Endothelial cell (in vitro differentiated cells): Measurements from ENCODE around the gene SSMEM1. TPM values are rescaled to one million over a fixed set of nuclear protein-coding genes. Genes with fewer than 3 reads are reported as not detected.
"Not testable (repeated sequence)": the region's sequence is repeated elsewhere in the genome, so short reads cannot be mapped to it uniquely, and the experiment has no call there.

Experiments
- DNase-seq: peaks from one replicate; pipeline ENCODE4 v3.0.0; 2021; ENCODE audit warnings: low spot score
- H3K27ac Mint-ChIP-seq: one replicate; pipeline ENCODE4 v1.8.0; 2021; ENCODE audit warnings: mixed read lengths, inconsistent platforms; ENCODE audit not compliant: unreplicated experiment
- H3K27me3 Mint-ChIP-seq: one replicate; pipeline ENCODE4 v1.8.0; 2021; ENCODE audit warnings: mild to moderate bottlenecking, moderate library complexity, mixed read lengths, inconsistent platforms; ENCODE audit not compliant: unreplicated experiment
- H3K36me3 Mint-ChIP-seq: one replicate; pipeline ENCODE4 v1.8.0; 2021; ENCODE audit warnings: mild to moderate bottlenecking, low read depth, mixed read lengths, inconsistent platforms; ENCODE audit not compliant: unreplicated experiment
- H3K4me1 Mint-ChIP-seq: one replicate; pipeline ENCODE4 v1.8.0; 2021; ENCODE audit warnings: mild to moderate bottlenecking, mixed read lengths, inconsistent platforms; ENCODE audit not compliant: unreplicated experiment
- H3K4me3 Mint-ChIP-seq: one replicate; pipeline ENCODE4 v1.8.0; 2021; ENCODE audit warnings: mild to moderate bottlenecking, mixed read lengths, inconsistent platforms; ENCODE audit not compliant: unreplicated experiment
- H3K9me3 Mint-ChIP-seq: one replicate; pipeline ENCODE4 v1.8.0; 2021; ENCODE audit warnings: mixed read lengths, inconsistent platforms; ENCODE audit not compliant: unreplicated experiment
- total RNA-seq: library from RNA; stranded (reverse); fragmentation: NEBNext Ultra II Directional; extraction: Animal tissue kit (Norgen Biotek cat#: 25700); gene quantifications from one replicate; pipeline ENCODE4 v1.2.1, GENCODE V29; 2021; ENCODE audit not compliant: unreplicated experiment
- TF ChIP-seq, protein P1 (sequence below): fragments of 200-600 bp; sonication (generic); IDR thresholded peaks from one replicate; pipeline ENCODE4 v1.5.0; 2021; ENCODE audit warnings: antibody characterized with exemption; ENCODE audit not compliant: unreplicated experiment

Gene SSMEM1
- total RNA-seq, 1 donor from 2014 or later, result not detected

DNA sequence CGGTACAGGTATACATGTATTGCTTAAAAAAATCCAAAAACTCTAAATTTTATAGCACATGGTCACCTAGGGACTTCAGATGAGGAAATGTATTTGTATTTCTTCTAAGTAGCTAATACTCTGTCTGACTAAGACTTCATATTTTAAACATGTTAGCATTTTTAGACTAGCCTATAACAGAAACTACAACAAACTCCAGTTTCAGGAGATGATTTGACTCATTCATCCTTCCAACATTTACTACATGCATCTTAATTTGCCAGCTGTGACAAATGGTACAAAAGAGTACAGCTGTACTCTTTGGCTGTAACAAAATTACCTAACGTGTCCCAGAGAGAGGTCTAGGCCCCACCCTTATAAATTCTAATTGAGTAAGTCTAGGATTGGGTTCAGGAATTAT is 24.7 kb upstream of the SSMEM1 start:
- no peak for DNase-seq
- TF ChIP-seq, protein P1, sequence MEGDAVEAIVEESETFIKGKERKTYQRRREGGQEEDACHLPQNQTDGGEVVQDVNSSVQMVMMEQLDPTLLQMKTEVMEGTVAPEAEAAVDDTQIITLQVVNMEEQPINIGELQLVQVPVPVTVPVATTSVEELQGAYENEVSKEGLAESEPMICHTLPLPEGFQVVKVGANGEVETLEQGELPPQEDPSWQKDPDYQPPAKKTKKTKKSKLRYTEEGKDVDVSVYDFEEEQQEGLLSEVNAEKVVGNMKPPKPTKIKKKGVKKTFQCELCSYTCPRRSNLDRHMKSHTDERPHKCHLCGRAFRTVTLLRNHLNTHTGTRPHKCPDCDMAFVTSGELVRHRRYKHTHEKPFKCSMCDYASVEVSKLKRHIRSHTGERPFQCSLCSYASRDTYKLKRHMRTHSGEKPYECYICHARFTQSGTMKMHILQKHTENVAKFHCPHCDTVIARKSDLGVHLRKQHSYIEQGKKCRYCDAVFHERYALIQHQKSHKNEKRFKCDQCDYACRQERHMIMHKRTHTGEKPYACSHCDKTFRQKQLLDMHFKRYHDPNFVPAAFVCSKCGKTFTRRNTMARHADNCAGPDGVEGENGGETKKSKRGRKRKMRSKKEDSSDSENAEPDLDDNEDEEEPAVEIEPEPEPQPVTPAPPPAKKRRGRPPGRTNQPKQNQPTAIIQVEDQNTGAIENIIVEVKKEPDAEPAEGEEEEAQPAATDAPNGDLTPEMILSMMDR, result no peak
- Mint-ChIP-seq H3K36me3 (peaks cover 4% of the 10 kb centered on the region), H3K4me3 (no peak overlapping the region), H3K9me3 (no peaks in the 10 kb centered on the region), H3K27ac (no peak overlapping the region), H3K4me1 (no peaks in the 10 kb centered on the region), H3K27me3 (peaks cover 2% of the 10 kb centered on the region)

DNA sequence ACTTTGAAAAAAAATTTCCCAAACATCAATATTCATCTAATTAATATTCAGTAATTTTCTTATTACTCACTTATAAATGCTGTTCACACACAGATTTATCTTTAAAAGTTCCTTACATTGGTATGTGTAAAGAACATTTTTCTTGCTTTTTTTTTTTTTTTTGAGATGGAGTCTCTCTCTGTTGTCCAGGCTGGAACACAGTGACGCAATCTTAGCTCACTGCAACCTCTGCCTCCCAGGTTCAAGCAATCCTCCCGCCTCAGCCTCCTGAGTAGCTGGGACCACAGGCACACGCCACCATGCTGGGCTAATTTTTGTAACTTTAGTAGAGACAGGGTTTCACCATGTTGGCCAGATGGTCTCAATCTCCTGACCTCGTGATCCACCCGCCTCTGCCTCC is 23.3 kb upstream of the SSMEM1 start:
- H3K27ac Mint-ChIP-seq, H3K9me3 Mint-ChIP-seq, H3K4me3 Mint-ChIP-seq, DNase-seq, H3K4me1 Mint-ChIP-seq, H3K27me3 Mint-ChIP-seq, H3K36me3 Mint-ChIP-seq: not testable (repeated sequence)

DNA sequence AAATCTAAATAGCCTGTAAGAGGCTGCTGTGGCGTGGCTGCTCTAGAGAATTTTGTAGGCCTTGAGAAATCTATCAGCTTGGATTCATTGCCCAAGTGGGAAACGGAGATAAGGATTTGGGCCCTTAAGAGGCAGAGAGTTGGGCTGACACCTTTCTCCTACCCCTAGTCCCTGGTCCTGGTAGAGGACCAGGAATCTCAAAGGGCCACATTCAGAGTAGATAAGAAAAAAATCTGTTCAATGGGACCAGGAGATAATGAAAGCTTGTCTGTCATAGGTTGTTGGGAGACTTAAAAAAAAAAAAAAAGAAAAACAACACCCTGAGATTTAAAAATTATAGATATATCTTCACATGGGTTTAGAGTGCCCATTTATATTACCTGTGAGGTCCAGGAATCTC is 20.3 kb upstream of the SSMEM1 start:
- DNase-seq, result no peak
- Mint-ChIP-seq H3K4me3 (no peak overlapping the region), H3K36me3 (no peaks in the 10 kb centered on the region), H3K27me3 (no peaks in the 10 kb centered on the region), H3K27ac (no peak overlapping the region), H3K4me1 (no peaks in the 10 kb centered on the region), H3K9me3 (no peaks in the 10 kb centered on the region)
- TF ChIP-seq, protein P1, result no peak

DNA sequence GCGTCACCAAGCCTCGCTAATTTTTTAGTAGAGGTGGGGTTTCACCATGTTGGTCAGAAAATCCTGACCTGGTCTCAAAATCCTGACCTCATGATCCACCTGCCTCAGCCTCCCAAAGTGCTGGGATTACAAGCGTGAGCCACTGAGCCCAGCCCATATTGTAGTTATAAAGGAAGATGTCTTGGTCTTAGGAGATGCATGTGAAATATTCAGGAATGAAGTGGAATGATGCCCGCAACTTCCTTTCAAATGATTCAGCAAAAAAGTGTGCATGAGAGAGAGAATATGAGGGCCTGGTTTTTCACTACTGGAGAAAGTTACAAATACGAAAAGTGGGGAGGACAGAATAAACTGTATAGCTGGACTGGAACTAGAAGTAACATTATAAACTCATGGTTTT is 18.3 kb upstream of the SSMEM1 start:
- Mint-ChIP-seq H3K4me1 (no peaks in the 10 kb centered on the region), H3K9me3 (no peaks in the 10 kb centered on the region), H3K36me3 (peaks cover 4% of the 10 kb centered on the region), H3K4me3 (no peak overlapping the region), H3K27me3 (no peaks in the 10 kb centered on the region), H3K27ac (no peak overlapping the region)
- TF ChIP-seq, protein P1, result no peak
- no peak for DNase-seq

DNA sequence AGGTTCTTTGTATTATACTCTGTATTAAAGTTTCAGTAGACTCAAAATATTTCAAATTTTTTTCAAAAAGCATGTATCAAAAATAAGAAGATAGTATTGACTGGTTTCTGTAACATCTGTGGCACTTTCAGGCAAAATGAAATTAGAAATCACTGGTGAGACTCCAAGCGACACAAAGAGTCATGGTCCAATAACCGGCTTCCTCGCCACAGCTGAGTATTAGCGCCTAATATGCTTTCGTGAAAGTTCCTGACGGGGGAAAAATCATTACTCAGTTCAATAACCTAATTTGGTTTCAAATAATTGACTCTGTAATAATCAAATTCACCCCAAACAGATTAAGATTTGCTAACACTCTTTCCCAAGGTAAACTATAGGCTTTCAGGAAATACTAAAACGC is 15.9 kb upstream of the SSMEM1 start:
- no peak for DNase-seq
- Mint-ChIP-seq H3K4me3 (no peak overlapping the region), H3K27me3 (no peaks in the 10 kb centered on the region), H3K4me1 (no peaks in the 10 kb centered on the region), H3K36me3 (peaks cover 4% of the 10 kb centered on the region), H3K9me3 (no peaks in the 10 kb centered on the region), H3K27ac (no peak overlapping the region)
- TF ChIP-seq, protein P1, result no peak

DNA sequence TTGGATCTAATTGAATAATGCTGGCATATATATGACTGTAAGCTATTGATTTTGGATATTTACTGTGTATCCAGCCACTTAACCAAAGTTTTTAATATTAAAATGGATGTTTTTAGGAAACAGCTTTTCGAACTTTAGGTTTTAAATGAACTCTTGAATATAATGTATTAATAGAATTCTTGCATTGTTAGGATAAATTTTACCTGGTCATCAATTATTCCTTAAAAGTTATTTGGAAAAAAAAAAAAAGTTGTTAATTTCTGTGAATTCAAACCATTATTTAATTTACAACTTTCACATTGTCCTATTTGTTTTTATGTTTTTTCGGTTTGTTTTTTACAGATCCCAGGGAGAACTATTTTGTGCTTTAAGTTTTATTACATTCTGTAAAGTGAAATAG is 12.3 kb upstream of the SSMEM1 start:
- peaks cover 4% of the 10 kb centered on the region for H3K36me3 Mint-ChIP-seq
- no peak for DNase-seq
- no peak overlapping the region for H3K27ac Mint-ChIP-seq
- no peaks in the 10 kb centered on the region for H3K4me1 Mint-ChIP-seq
- no peak overlapping the region for H3K4me3 Mint-ChIP-seq
- H3K27me3 Mint-ChIP-seq, result no peaks in the 10 kb centered on the region
- TF ChIP-seq, protein P1, result no peak
- no peaks in the 10 kb centered on the region for H3K9me3 Mint-ChIP-seq
